H1 (cell line): Measurements from ENCODE around the gene LAMTOR3. TPM values are rescaled to one million over a fixed set of nuclear protein-coding genes. Genes with fewer than 3 reads are reported as not detected.

Experiments used
- CTCF ChIA-PET: fragments of 300-600 bp; sonication (Branson Sonifier 250); formaldehyde crosslinking; loops from one replicate; lab custom pipeline; 2021; ENCODE audit not compliant: partially characterized antibody; lab: Charles Lee
- POLR2A ChIA-PET: fragments of 300-600 bp; sonication (Branson Sonifier 250); formaldehyde crosslinking; loops from one replicate; lab custom pipeline; 2021; ENCODE audit warnings: inconsistent platforms; ENCODE audit not compliant: partially characterized antibody; lab: Charles Lee
- DNase-seq, 2 experiments: peaks; one replicate each; pipeline versions ENCODE4 v3.0.0 to v3.0.0-alpha.2; 2010 to 2022; ENCODE audit warnings: low spot score in 2 of 2, low read depth in 1 of 2, mixed read lengths in 1 of 2
- FAIRE-seq: peaks from 2 replicates; lab custom pipeline; 2011; peaks lifted over from hg19 to GRCh38; lab: Jason Lieb, UNC
- H2AFZ ChIP-seq: 2 replicates; pipeline ENCODE4 v1.8.1; 2012; ENCODE audit warnings: low read length, inconsistent platforms
- H2AK5ac ChIP-seq: 2 replicates; pipeline ENCODE4 v1.6.1; 2013; ENCODE audit warnings: low read depth, low read length
- H2BK120ac ChIP-seq: replicated peaks from 2 replicates; pipeline ENCODE3; 2013; ENCODE audit warnings: low read depth, low read length, inconsistent platforms
- H2BK12ac ChIP-seq: 2 replicates; pipeline ENCODE4 v1.6.1; 2013; ENCODE audit warnings: low read depth, low read length
- H2BK15ac ChIP-seq: 2 replicates; pipeline ENCODE4 v1.6.1; 2013; ENCODE audit warnings: low read length
- H2BK20ac ChIP-seq: 2 replicates; pipeline ENCODE4 v1.6.1; 2013; ENCODE audit warnings: low read length
- H2BK5ac ChIP-seq: 2 replicates; pipeline ENCODE4 v1.6.1; 2013; ENCODE audit warnings: low read depth, low read length
- H3K14ac ChIP-seq: 2 replicates; pipeline ENCODE4 v1.6.1; 2013; ENCODE audit warnings: inconsistent platforms; ENCODE audit not compliant: insufficient read length
- H3K18ac ChIP-seq: 2 replicates; pipeline ENCODE4 v1.6.1; 2013; ENCODE audit warnings: low read length; ENCODE audit errors: extremely low read depth
- H3K23ac ChIP-seq: 2 replicates; pipeline ENCODE4 v1.6.1; 2013; ENCODE audit warnings: inconsistent platforms; ENCODE audit not compliant: insufficient read length
- H3K23me2 ChIP-seq: 2 replicates; pipeline ENCODE4 v1.6.1; 2013; ENCODE audit warnings: low read depth, low read length
- H3K27ac ChIP-seq: 2 replicates; pipeline ENCODE4 v1.6.1; 2011; ENCODE audit warnings: low read depth, low read length, inconsistent platforms
- H3K27me3 ChIP-seq, 4 experiments: replicated peaks in 1 of 4; 1 replicate in 1 of 4; 2 replicates in 3 of 4; pipeline versions ENCODE4 v1.6.1 to v1.8.1; 2011 to 2013; ENCODE audit warnings: low read length in 3 of 4, mild to moderate bottlenecking in 3 of 4, inconsistent platforms in 2 of 4, mixed read lengths in 2 of 4, moderate library complexity in 1 of 4; ENCODE audit not compliant: control insufficient read depth in 3 of 4, insufficient read depth in 3 of 4; ENCODE audit errors: extremely low read depth in 1 of 4
- H3K36me3 ChIP-seq, 4 experiments: 2 replicates each; pipeline versions ENCODE4 v1.6.1 to v1.8.1; 2011 to 2013; ENCODE audit warnings: mild to moderate bottlenecking in 4 of 4, low read length in 3 of 4, moderate library complexity in 2 of 4, control low read depth in 1 of 4, inconsistent platforms in 1 of 4; ENCODE audit not compliant: insufficient read depth in 4 of 4, control insufficient read depth in 2 of 4
- H3K4ac ChIP-seq: replicated peaks from 2 replicates; pipeline ENCODE3; 2013; ENCODE audit warnings: low read length, low read depth, mixed read lengths, inconsistent platforms; ENCODE audit not compliant: insufficient read length
- H3K4me1 ChIP-seq, 4 experiments: replicated peaks in 1 of 4; 1 replicate in 1 of 4; 2 replicates in 3 of 4; pipeline versions ENCODE4 v1.6.1 to v1.8.1; 2011 to 2013; ENCODE audit warnings: low read length in 3 of 4, inconsistent platforms in 2 of 4, mixed read lengths in 1 of 4; ENCODE audit not compliant: insufficient read depth in 4 of 4, control insufficient read depth in 3 of 4
- H3K4me2 ChIP-seq, 2 experiments: 2 replicates each; pipeline versions ENCODE4 v1.6.1 to v1.8.1; 2011 to 2013; ENCODE audit warnings: low read depth in 2 of 2, low read length in 2 of 2, control low read depth in 1 of 2, inconsistent platforms in 1 of 2, mild to moderate bottlenecking in 1 of 2; ENCODE audit not compliant: insufficient read depth in 1 of 2
- H3K4me3 ChIP-seq, 4 experiments: fragments of 200-600, 300-600 bp in 1 of 4; sonication (generic), shearing (Covaris generic), sonication (Bioruptor Twin) in 1 of 4; 2 replicates each; pipeline versions ENCODE4 v1.5.1 to v1.8.1; 2011 to 2016; ENCODE audit warnings: low read length in 4 of 4, low read depth in 3 of 4, control low read depth in 2 of 4, inconsistent platforms in 2 of 4, mild to moderate bottlenecking in 2 of 4, mixed read lengths in 1 of 4, moderate library complexity in 1 of 4; ENCODE audit not compliant: insufficient read depth in 2 of 4; ENCODE audit errors: extremely low read depth in 1 of 4
- H3K56ac ChIP-seq: replicated peaks from 2 replicates; pipeline ENCODE3; 2013; ENCODE audit warnings: low read depth, mild to moderate bottlenecking, mixed read lengths, low read length, inconsistent platforms; ENCODE audit not compliant: insufficient read length
- H3K79me1 ChIP-seq: 2 replicates; pipeline ENCODE4 v1.6.1; 2013; ENCODE audit warnings: low read depth, low read length, control low read depth
- H3K79me2 ChIP-seq, 2 experiments: 2 replicates each; pipeline versions ENCODE4 v1.6.1 to v1.8.1; 2012 to 2013; ENCODE audit warnings: low read length in 2 of 2, mild to moderate bottlenecking in 2 of 2, inconsistent platforms in 1 of 2; ENCODE audit not compliant: insufficient read depth in 2 of 2, control insufficient read depth in 1 of 2
- H3K9ac ChIP-seq, 4 experiments: replicated peaks in 1 of 4; 1 replicate in 1 of 4; 2 replicates in 3 of 4; pipeline versions ENCODE4 v1.6.1 to v1.8.1; 2011 to 2013; ENCODE audit warnings: low read depth in 3 of 4, low read length in 3 of 4, control low read depth in 2 of 4, mild to moderate bottlenecking in 2 of 4, moderate library complexity in 2 of 4, inconsistent platforms in 1 of 4; ENCODE audit errors: extremely low read depth in 1 of 4
- H3K9me3 ChIP-seq, 2 experiments: 2 replicates each; pipeline versions ENCODE4 v1.6.1 to v1.8.1; 2012 to 2013; ENCODE audit warnings: mild to moderate bottlenecking in 2 of 2, moderate library complexity in 2 of 2, control low read depth in 1 of 2, inconsistent platforms in 1 of 2, low read depth in 1 of 2, low read length in 1 of 2, mixed read lengths in 1 of 2; ENCODE audit not compliant: insufficient read depth in 2 of 2
- H4K20me1 ChIP-seq, 2 experiments: replicated peaks in 1 of 2; 2 replicates each; pipeline versions ENCODE3 to v1.8.1; 2011 to 2013; ENCODE audit warnings: inconsistent platforms in 2 of 2, low read length in 2 of 2, mild to moderate bottlenecking in 1 of 2; ENCODE audit not compliant: insufficient read depth in 2 of 2, control insufficient read depth in 1 of 2
- H4K5ac ChIP-seq: 2 replicates; pipeline ENCODE4 v1.6.1; 2013; ENCODE audit warnings: low read length, low read depth, mixed read lengths, inconsistent platforms; ENCODE audit not compliant: insufficient read length
- H4K8ac ChIP-seq: 2 replicates; pipeline ENCODE4 v1.8.0; 2013; ENCODE audit warnings: mild to moderate bottlenecking, moderate library complexity, low read length, inconsistent platforms; ENCODE audit not compliant: insufficient read depth; ENCODE audit errors: extremely low read depth
- H4K91ac ChIP-seq: replicated peaks from 2 replicates; pipeline ENCODE3; 2013; ENCODE audit warnings: low read length, mixed read lengths, inconsistent platforms; ENCODE audit not compliant: insufficient read length
- CBX5 ChIP-seq: fragments of 300-800, 300-1000 bp; sonication (generic); IDR thresholded peaks from 2 replicates; pipeline ENCODE4 v1.7.1; 2016; ENCODE audit warnings: antibody characterized with exemption, low read length, low read depth
- CHD1 ChIP-seq: IDR thresholded peaks from 2 replicates; pipeline ENCODE4 v1.6.1; 2012; ENCODE audit warnings: low read depth, low read length, improper control_type of control experiment
- CHD2 ChIP-seq: IDR thresholded peaks from 2 replicates; pipeline ENCODE4 v1.6.1; 2012; ENCODE audit warnings: low read length, improper control_type of control experiment
- CTBP2 ChIP-seq: IDR thresholded peaks from 2 replicates; pipeline ENCODE4 v1.7.0; 2011; ENCODE audit warnings: borderline replicate concordance, mild to moderate bottlenecking, moderate library complexity, mixed read lengths, low read length; ENCODE audit not compliant: insufficient read depth, insufficient read length
- CTCF ChIP-seq, 3 experiments: IDR thresholded peaks; 1 replicate in 2 of 3; 2 replicates in 1 of 3; pipeline versions ENCODE4 v1.5.1 to v1.6.1; 2011; ENCODE audit warnings: low read length in 3 of 3, mild to moderate bottlenecking in 3 of 3, inconsistent platforms in 2 of 3, low read depth in 1 of 3, moderate library complexity in 1 of 3; ENCODE audit not compliant: insufficient read depth in 1 of 3; ENCODE audit errors: control extremely low read depth in 1 of 3
- EGR1 ChIP-seq: IDR thresholded peaks from 2 replicates; pipeline ENCODE4 v1.6.1; 2011; ENCODE audit warnings: low read depth, low read length, borderline replicate concordance
- JUND ChIP-seq: IDR thresholded peaks from 2 replicates; pipeline ENCODE4 v1.6.1; 2011; ENCODE audit warnings: mild to moderate bottlenecking, improper control_type of control experiment, low read length
- KDM4A ChIP-seq: IDR thresholded peaks from one replicate; pipeline ENCODE4 v1.7.1; 2012; ENCODE audit warnings: low read depth, mild to moderate bottlenecking, moderate library complexity, low read length, inconsistent platforms; ENCODE audit not compliant: severe bottlenecking
- KDM5A ChIP-seq: fragments of 200-600 bp; IDR thresholded peaks from 2 replicates; pipeline ENCODE4 v1.7.1; 2012; ENCODE audit warnings: mild to moderate bottlenecking, low read length, inconsistent platforms, mixed read lengths
- NANOG ChIP-seq: IDR thresholded peaks from 2 replicates; pipeline ENCODE4 v1.6.1; 2011; ENCODE audit warnings: low read length, low read depth, mild to moderate bottlenecking, inconsistent platforms; ENCODE audit not compliant: insufficient read depth, poor library complexity, severe bottlenecking
- POLR2AphosphoS5 ChIP-seq: IDR thresholded peaks from 2 replicates; pipeline ENCODE4 v1.6.1; 2011; ENCODE audit warnings: low read depth, low read length
- RNF2 ChIP-seq: fragments of 200-900, 300-1000 bp; sonication (generic); IDR thresholded peaks from 2 replicates; pipeline ENCODE4 v1.7.1; 2016; ENCODE audit warnings: borderline replicate concordance, low read depth, mild to moderate bottlenecking, antibody characterized with exemption, low read length; ENCODE audit not compliant: poor library complexity, severe bottlenecking; ENCODE audit errors: missing control alignments
- SP2 ChIP-seq: IDR thresholded peaks from 2 replicates; pipeline ENCODE4 v1.6.1; 2012; ENCODE audit warnings: mild to moderate bottlenecking, low read length, inconsistent platforms
- polyA plus RNA-seq, 7 experiments: library from polyadenylated mRNA; depleted of rRNA in 3 of 7; stranded (reverse) in 5 of 7; unstranded in 2 of 7; fragments of >200 nt in 5 of 7; fragments of 200-250 nt in 2 of 7; gene quantifications; 1 replicate in 5 of 7; 2 replicates in 1 of 7; 4 replicates in 1 of 7; pipeline versions ENCODE4 v1.2.1 to v1.2.3, GENCODE V29; 2011 to 2013; ENCODE audit warnings: missing spikeins in 2 of 7, mixed read lengths in 2 of 7
- total RNA-seq: library from RNA; stranded (reverse); fragmentation: NEBNext Ultra II Directional; extraction: Animal tissue kit (Norgen Biotek cat#: 25700); gene quantifications from 2 replicates; pipeline ENCODE4 v1.2.1, GENCODE V29; 2021

LAMTOR3 gene
- total and polyA plus RNA-seq, 2 of the 8 experiments (the other 6 are each of a cell fraction or from before 2014, with no cell fraction given), result 25.1 to 34.4 TPM

DNA sequence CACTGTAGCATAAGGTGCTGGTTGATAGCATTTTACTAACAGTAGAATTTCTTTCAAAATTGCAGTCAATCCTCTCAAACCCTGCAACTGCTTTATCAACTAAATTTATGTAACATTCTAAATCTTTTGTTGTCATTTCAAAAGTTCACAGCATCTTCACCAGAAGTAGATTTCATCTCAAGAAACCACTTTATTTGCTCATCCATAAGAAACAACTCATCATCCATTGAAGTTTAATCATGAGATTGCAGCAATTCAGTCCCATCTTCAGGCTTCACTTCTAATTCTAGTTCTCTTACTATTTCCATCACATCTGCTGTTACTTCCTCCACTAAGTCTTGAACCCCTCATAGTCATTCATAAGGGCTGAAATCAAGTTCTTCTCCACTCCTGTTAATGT lies 21.7 kb downstream of the LAMTOR3 start:
- H2AFZ ChIP-seq, result no peak overlapping the region
- no peak overlapping the region for H2BK12ac ChIP-seq
- H3K4ac ChIP-seq, result no peak overlapping the region
- DNase-seq (no peak), FAIRE-seq (no peak)
- H3K18ac ChIP-seq, result no peak overlapping the region
- H3K36me3 ChIP-seq, result no peaks in the 10 kb centered on the region
- no peak overlapping the region for H3K56ac ChIP-seq
- no peak overlapping the region for H2AK5ac ChIP-seq
- H3K14ac ChIP-seq, result no peak overlapping the region
- peaks cover 0 to 4% (median under 1%) of the 10 kb centered on the region in 4 experiments; a peak in 1 of 7 replicates for H3K4me1 ChIP-seq
- no peaks in the 10 kb centered on the region for H3K23me2 ChIP-seq
- no peak overlapping the region for H2BK120ac ChIP-seq
- no peak overlapping the region for H3K23ac ChIP-seq
- no peak overlapping the region for H4K91ac ChIP-seq
- POLR2A ChIA-PET, result no interaction called here
- no peak overlapping the region for H2BK5ac ChIP-seq
- no peaks in the 10 kb centered on the region for H3K27me3 ChIP-seq
- H3K9me3 ChIP-seq, result no peaks in the 10 kb centered on the region
- no peak overlapping the region for H3K4me2 ChIP-seq
- no peak overlapping the region for H3K9ac ChIP-seq
- no peaks in the 10 kb centered on the region for H3K79me1 ChIP-seq
- H3K27ac ChIP-seq, result no peak overlapping the region
- CTCF ChIA-PET, result no interaction called here
- H3K4me3 ChIP-seq, result no peak overlapping the region
- no peak overlapping the region for H4K8ac ChIP-seq
- no peak overlapping the region for H2BK15ac ChIP-seq
- H2BK20ac ChIP-seq, result no peak overlapping the region
- no peak overlapping the region for H4K5ac ChIP-seq
- H3K79me2 ChIP-seq, result no peaks in the 10 kb centered on the region
- no peaks in the 10 kb centered on the region for H4K20me1 ChIP-seq
- TF ChIP-seq JUND (no peak), CHD2 (no peak), CBX5 (no peak), CTBP2 (no peak), CHD1 (no peak), RNF2 (no peak), CTCF (IDR thresholded peaks at IDR 0.05; ENCODE audit: control extremely low read depth in 1 of 3, insufficient read depth in 1 of 3, low read depth in 1 of 3, low read length in 3 of 3) (no peak), KDM4A (no peak), EGR1 (no peak), POLR2AphosphoS5 (no peak), SP2 (no peak), KDM5A (no peak), NANOG (no peak)
